ENCODE results near the gene PPP6R3. TPM values are rescaled to one million over a fixed set of nuclear protein-coding genes. Genes with fewer than 3 reads are reported as not detected.
"Not testable (repeated sequence)": the region's sequence is repeated elsewhere in the genome, so short reads cannot be mapped to it uniquely, and the experiment has no call there.

Gene PPP6R3
- total RNA-seq, 1 donor from 2014 or later = 126 TPM

DNA sequence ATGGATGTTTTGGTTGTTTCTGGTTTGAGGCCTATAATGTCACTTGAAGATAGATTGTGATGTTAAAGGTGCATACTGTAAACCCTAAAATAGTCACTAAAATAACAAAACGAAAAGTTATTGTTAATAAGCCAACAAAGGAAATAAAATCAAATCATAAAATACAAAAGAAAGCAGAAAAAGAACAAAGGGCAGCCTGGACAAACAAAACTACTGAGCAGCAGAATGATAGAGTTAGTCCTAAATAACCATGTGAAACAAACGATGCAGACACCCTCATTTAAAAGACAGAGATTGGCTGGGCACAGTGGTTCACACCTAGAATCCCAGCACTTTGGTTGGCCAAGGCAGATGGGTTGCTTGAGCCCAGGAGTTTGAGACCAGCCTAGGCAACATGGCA is 132.9 kb downstream of the PPP6R3 start:
- intact Hi-C loops (cut with micrococcal nuclease) = no loop called here
- H3K9me3 Mint-ChIP-seq = no peaks in the 10 kb centered on the region
- H3K4me3 Mint-ChIP-seq (ENCODE audit: low read depth) = no peak overlapping the region
- H3K27ac Mint-ChIP-seq = peak overlapping the region; percentile 40
- DNase-seq (ENCODE audit: low spot score) = no peak
- peaks cover 83% of the 10 kb centered on the region for H3K36me3 Mint-ChIP-seq (ENCODE audit: low read depth)
- no peaks in the 10 kb centered on the region for H3K27me3 Mint-ChIP-seq (ENCODE audit: low read depth)
- peaks cover 3% of the 10 kb centered on the region for H3K4me1 Mint-ChIP-seq (ENCODE audit: low read depth)

DNA sequence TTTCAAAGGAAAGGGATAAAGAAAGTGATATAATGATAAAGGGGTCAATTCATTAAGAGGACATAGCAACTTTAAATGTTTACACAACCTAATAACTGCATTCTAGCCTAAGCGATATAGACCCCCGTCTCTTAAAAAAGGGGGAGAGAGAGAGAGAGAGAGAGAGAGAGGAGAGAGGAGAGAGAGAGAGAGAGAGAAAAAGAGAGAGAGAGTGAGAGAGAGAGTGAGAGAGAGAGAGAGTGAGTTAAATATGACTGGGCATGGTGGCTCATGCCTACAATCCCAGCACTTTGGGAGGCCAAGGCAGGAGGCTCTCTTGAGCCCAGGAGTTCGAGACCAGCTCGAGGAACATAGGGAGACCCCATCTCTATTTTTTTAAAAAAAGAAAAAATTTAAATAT is 133.6 kb downstream of the PPP6R3 start:
- peaks cover 3% of the 10 kb centered on the region for H3K4me1 Mint-ChIP-seq (ENCODE audit: low read depth)
- intact Hi-C loops (cut with micrococcal nuclease) = no loop called here
- H3K4me3 Mint-ChIP-seq (ENCODE audit: low read depth) = no peak overlapping the region
- no peaks in the 10 kb centered on the region for H3K9me3 Mint-ChIP-seq
- no peaks in the 10 kb centered on the region for H3K27me3 Mint-ChIP-seq (ENCODE audit: low read depth)
- H3K27ac Mint-ChIP-seq = no peak overlapping the region
- peaks cover 88% of the 10 kb centered on the region for H3K36me3 Mint-ChIP-seq (ENCODE audit: low read depth)
- no peak for DNase-seq (ENCODE audit: low spot score)

GRCh38 chr11:68596231-68596630 is 135.7 kb downstream of the PPP6R3 start:
- Mint-ChIP-seq H3K27me3 (ENCODE audit: low read depth) (no peaks in the 10 kb centered on the region), H3K9me3 (no peaks in the 10 kb centered on the region), H3K36me3 (ENCODE audit: low read depth) (peaks cover 84% of the 10 kb centered on the region), H3K4me1 (ENCODE audit: low read depth) (peaks cover 3% of the 10 kb centered on the region), H3K4me3 (ENCODE audit: low read depth) (no peak overlapping the region), H3K27ac (peak overlapping the region; percentile 13)
- no peak for DNase-seq (ENCODE audit: low spot score)
- intact Hi-C loops (cut with micrococcal nuclease) = no loop called here

- no peak overlapping the region for H3K4me3 Mint-ChIP-seq (ENCODE audit: low read depth)
- peaks cover under 1% of the 10 kb centered on the region for H3K4me1 Mint-ChIP-seq (ENCODE audit: low read depth)
- H3K27ac Mint-ChIP-seq = no peak overlapping the region
- H3K27me3 Mint-ChIP-seq (ENCODE audit: low read depth) = no peaks in the 10 kb centered on the region
- no peaks in the 10 kb centered on the region for H3K9me3 Mint-ChIP-seq
- H3K36me3 Mint-ChIP-seq (ENCODE audit: low read depth) = peaks cover 85% of the 10 kb centered on the region
- DNase-seq (ENCODE audit: low spot score) = no peak
- intact Hi-C loops (cut with micrococcal nuclease) = no loop called here
These were observed 138.5 kb downstream of the PPP6R3 start for GRCh38 chr11:68598816-68599653.

GRCh38 chr11:68601147-68601546 is 140.6 kb downstream of the PPP6R3 start:
- no peak overlapping the region for H3K4me3 Mint-ChIP-seq (ENCODE audit: low read depth)
- H3K36me3 Mint-ChIP-seq (ENCODE audit: low read depth) = peaks cover 88% of the 10 kb centered on the region
- DNase-seq (ENCODE audit: low spot score) = no peak
- no peaks in the 10 kb centered on the region for H3K27me3 Mint-ChIP-seq (ENCODE audit: low read depth)
- intact Hi-C loops (cut with micrococcal nuclease) = no loop called here
- H3K27ac Mint-ChIP-seq = no peak overlapping the region
- no peaks in the 10 kb centered on the region for H3K9me3 Mint-ChIP-seq
- H3K4me1 Mint-ChIP-seq (ENCODE audit: low read depth) = no peaks in the 10 kb centered on the region

DNA sequence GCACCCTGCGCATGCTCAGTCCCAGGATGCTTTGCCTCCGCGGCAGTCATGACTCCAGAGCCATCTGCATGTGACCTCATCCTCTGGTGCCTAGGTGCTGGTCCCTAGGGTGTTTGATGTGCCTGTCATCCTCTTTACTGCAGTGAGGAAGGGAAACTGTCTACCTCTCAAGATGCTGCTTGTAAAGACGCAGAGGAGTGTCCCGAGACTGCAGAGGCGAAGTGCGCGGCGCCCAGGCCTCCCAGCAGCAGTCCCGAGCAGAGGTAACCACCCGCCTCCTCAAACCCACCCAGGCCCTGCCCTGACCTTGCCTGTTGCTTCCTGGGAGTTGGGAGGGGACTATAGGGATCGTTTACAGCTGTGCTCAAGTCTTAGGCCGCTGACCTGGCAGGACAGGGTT is 149.2 kb downstream of the PPP6R3 start:
- H3K27ac Mint-ChIP-seq = no peak overlapping the region
- no peaks in the 10 kb centered on the region for H3K27me3 Mint-ChIP-seq (ENCODE audit: low read depth)

GRCh38 chr11:68610452-68611116 is 150.0 kb downstream of the PPP6R3 start:
- H3K36me3 Mint-ChIP-seq (ENCODE audit: low read depth) = peaks cover 68% of the 10 kb centered on the region
- no peak for DNase-seq (ENCODE audit: low spot score)
- H3K27me3 Mint-ChIP-seq (ENCODE audit: low read depth) = no peaks in the 10 kb centered on the region
- no peak overlapping the region for H3K4me3 Mint-ChIP-seq (ENCODE audit: low read depth)
- intact Hi-C loops (cut with micrococcal nuclease) = no loop called here
- H3K9me3 Mint-ChIP-seq = no peaks in the 10 kb centered on the region
- H3K4me1 Mint-ChIP-seq (ENCODE audit: low read depth) = no peaks in the 10 kb centered on the region
- no peak overlapping the region for H3K27ac Mint-ChIP-seq

More for the DNA sequence above, 149.2 kb downstream of the PPP6R3 start:
- no peaks in the 10 kb centered on the region for H3K9me3 Mint-ChIP-seq
- no peak overlapping the region for H3K4me3 Mint-ChIP-seq (ENCODE audit: low read depth)
- no peaks in the 10 kb centered on the region for H3K4me1 Mint-ChIP-seq (ENCODE audit: low read depth)
- no peak for DNase-seq (ENCODE audit: low spot score)
- intact Hi-C loops (cut with micrococcal nuclease) = no loop called here
- H3K36me3 Mint-ChIP-seq (ENCODE audit: low read depth) = peaks cover 72% of the 10 kb centered on the region

GRCh38 chr11:68615657-68616056 is 155.1 kb downstream of the PPP6R3 start:
- no peak overlapping the region for H3K27ac Mint-ChIP-seq
- H3K27me3 Mint-ChIP-seq (ENCODE audit: low read depth) = no peaks in the 10 kb centered on the region
- H3K36me3 Mint-ChIP-seq (ENCODE audit: low read depth) = peaks cover 40% of the 10 kb centered on the region
- H3K4me1 Mint-ChIP-seq (ENCODE audit: low read depth) = no peaks in the 10 kb centered on the region
- no peak for DNase-seq (ENCODE audit: low spot score)
- intact Hi-C loops (cut with micrococcal nuclease) = no loop called here
- no peaks in the 10 kb centered on the region for H3K9me3 Mint-ChIP-seq
- no peak overlapping the region for H3K4me3 Mint-ChIP-seq (ENCODE audit: low read depth)

DNA sequence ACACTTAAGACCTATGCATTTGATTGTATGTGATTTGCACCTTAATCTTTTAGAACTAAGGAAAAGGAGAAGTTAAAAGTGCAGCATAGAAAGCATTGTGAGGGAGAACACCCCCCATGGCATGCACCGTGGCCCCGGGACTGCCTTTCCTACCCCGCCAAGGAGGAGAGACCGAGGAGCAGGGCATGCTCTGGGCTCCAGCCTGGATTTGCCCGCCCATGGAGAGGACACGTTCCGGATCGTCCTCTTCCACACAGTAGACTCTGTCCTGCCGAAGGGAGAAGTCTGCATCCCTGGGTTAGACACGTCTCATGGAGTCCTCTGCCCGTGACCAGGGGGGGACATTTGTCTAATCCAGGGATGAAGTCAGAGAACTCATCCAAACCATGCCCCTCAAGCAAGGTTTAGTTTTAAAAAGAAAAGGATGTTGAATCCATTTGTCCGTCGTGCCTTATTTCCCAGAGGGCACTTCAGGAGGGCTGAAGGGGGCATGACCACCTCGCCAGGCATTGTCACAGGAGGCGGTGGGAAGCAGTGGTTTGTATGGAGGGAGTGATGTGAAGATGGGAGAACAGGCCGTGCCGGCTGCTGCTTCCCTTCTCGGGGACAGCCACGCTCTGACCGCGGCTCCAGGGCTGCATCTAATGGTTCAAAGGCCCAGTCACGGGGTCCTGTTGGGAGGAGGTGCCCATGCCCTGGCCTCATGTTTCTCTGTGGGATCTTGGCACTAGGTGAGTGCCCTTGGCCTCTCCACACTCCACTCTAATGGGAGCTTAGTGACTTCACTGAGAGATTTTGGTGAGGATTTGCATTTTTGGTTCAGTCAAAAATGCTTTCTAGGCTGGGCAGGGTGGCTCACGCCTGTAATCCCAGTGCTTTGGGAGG is 157.6 kb downstream of the PPP6R3 start:
- H3K27me3 Mint-ChIP-seq (ENCODE audit: low read depth) = no peaks in the 10 kb centered on the region

GRCh38 chr11:68621826-68622225 is 161.3 kb downstream of the PPP6R3 start:
- Mint-ChIP-seq H3K36me3 (ENCODE audit: low read depth) (no peaks in the 10 kb centered on the region), H3K27me3 (ENCODE audit: low read depth) (peaks cover 8% of the 10 kb centered on the region), H3K9me3 (no peaks in the 10 kb centered on the region), H3K4me3 (ENCODE audit: low read depth) (no peak overlapping the region), H3K4me1 (ENCODE audit: low read depth) (no peaks in the 10 kb centered on the region), H3K27ac (no peak overlapping the region)
- intact Hi-C loops (cut with micrococcal nuclease) = no loop called here
- DNase-seq (ENCODE audit: low spot score) = no peak

More for the DNA sequence above, 157.6 kb downstream of the PPP6R3 start:
- peaks cover 19% of the 10 kb centered on the region for H3K36me3 Mint-ChIP-seq (ENCODE audit: low read depth)
- no peak for DNase-seq (ENCODE audit: low spot score)
- intact Hi-C loops (cut with micrococcal nuclease) = no loop called here
- no peak overlapping the region for H3K4me3 Mint-ChIP-seq (ENCODE audit: low read depth)
- H3K27ac Mint-ChIP-seq = no peak overlapping the region
- H3K9me3 Mint-ChIP-seq = no peaks in the 10 kb centered on the region
- H3K4me1 Mint-ChIP-seq (ENCODE audit: low read depth) = no peaks in the 10 kb centered on the region

DNA sequence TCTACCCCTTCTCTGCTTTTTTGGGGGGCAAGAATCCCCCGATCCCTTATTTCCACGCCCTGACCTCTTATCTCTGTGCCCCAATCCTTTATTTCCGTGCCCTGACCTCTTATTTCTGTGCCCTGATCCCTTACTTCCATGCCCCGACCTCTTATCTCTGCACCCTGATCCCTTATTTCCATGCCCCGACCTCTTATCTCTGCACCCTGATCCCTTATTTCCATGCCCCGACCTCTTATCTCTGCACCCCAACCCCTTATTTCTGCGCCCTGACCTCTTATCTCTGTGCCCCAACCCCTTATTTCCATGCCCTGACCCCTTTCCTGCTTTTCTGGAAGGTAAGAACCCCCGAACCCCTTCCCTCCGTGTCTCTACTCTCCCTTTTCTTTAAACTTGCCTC is 163.2 kb downstream of the PPP6R3 start:
- H3K36me3 Mint-ChIP-seq (ENCODE audit: low read depth); H3K4me1 Mint-ChIP-seq (ENCODE audit: low read depth); H3K9me3 Mint-ChIP-seq; intact Hi-C loops (cut with micrococcal nuclease); H3K27me3 Mint-ChIP-seq (ENCODE audit: low read depth); H3K27ac Mint-ChIP-seq; DNase-seq (ENCODE audit: low spot score); H3K4me3 Mint-ChIP-seq (ENCODE audit: low read depth): not testable (repeated sequence)

DNA sequence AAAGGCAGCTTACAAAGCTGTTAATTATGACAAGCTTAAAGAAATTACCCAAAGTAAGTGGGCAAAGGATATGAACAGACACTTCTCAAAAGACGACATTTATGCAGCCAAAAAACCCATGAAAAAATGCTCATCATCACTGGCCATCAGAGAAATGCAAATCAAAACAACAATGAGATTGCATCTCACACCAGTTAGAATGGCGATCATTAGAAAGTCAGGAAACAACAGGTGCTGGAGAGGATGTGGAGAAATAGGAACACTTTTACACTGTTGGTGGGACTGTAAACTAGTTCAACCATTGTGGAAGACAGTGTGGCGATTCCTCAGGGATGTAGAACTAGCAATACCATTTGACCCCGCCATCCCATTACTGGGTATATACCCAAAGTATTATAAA is 164.5 kb downstream of the PPP6R3 start:
- intact Hi-C loops (cut with micrococcal nuclease); H3K27me3 Mint-ChIP-seq (ENCODE audit: low read depth); H3K36me3 Mint-ChIP-seq (ENCODE audit: low read depth); H3K4me1 Mint-ChIP-seq (ENCODE audit: low read depth); DNase-seq (ENCODE audit: low spot score); H3K27ac Mint-ChIP-seq; H3K4me3 Mint-ChIP-seq (ENCODE audit: low read depth); H3K9me3 Mint-ChIP-seq: not testable (repeated sequence)
